ENCODE results near the gene SGTB. TPM values are rescaled to one million over a fixed set of nuclear protein-coding genes. Genes with fewer than 3 reads are reported as not detected.

SGTB gene
- total and polyA plus RNA-seq, 4 donors, result 13.1 to 42.7 (median 25.3) TPM

DNA sequence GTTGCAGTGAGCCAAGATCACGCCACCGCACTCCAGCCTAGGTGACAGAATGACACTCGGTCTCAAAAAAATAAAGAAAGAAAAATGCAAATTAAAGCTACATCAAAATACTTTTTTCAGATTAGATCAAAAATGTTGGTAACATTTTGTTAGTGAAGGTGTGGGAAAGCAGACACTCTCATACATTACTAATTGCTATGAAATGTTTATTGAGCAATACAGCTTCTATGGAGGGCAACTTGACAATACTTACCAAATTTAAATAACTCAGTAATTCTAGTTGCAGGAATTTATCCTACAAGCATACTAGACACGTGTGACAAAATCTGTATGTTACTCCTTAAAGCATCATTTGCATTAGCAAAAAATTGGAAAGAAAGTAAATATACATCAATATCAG is 101.9 kb downstream of the SGTB start:
- H3K27me3 ChIP-seq (ENCODE audit: control insufficient read depth, insufficient read depth, low read length), result no peaks in the 10 kb centered on the region
- WGBS (ENCODE audit: insufficient coverage), result no CpG with 5 or more reads among the region's 4 CpGs
- no peaks in the 10 kb centered on the region for H3K9me3 ChIP-seq (ENCODE audit: control insufficient read depth, insufficient read depth, low read length)
- no peak overlapping the region for H3K4me3 ChIP-seq (ENCODE audit: low read depth, low read length)
- H3K36me3 ChIP-seq (ENCODE audit: control insufficient read depth, insufficient read depth, low read length), result peaks cover 8% of the 10 kb centered on the region
- no peaks in the 10 kb centered on the region for H3K4me1 ChIP-seq (ENCODE audit: control insufficient read depth, insufficient read depth, low read length)
- no peak for DNase-seq (ENCODE audit: low read depth in 4 of 6, low spot score in 6 of 6)
- no peak overlapping the region for H3K27ac ChIP-seq (ENCODE audit: low read depth, low read length)

Other genes with a start within 250 kb of the SGTB start
- gene ADAMTS6, start 240.2 kb downstream of the SGTB start, total RNA-seq, result 10 to 100 TPM; 20.3 to 22.0 TPM
- 1 to 10 TPM; 5.3 to 6.9 TPM for gene ADAMTS6, start 240.2 kb downstream of the SGTB start, polyA plus RNA-seq (ENCODE audit: insufficient read length in 2 of 2)
- 10 to 100 TPM; 13.8 to 16.0 TPM for gene CENPK, start 158.9 kb downstream of the SGTB start, total RNA-seq
- 10 to 100 TPM; 17.5 to 18.3 TPM for gene CENPK, start 158.9 kb downstream of the SGTB start, polyA plus RNA-seq (ENCODE audit: insufficient read length in 2 of 2)
- 10 to 100 TPM; 48.0 to 66.7 TPM for gene PPWD1, start 158.8 kb downstream of the SGTB start, total RNA-seq
- 10 to 100 TPM; 49.7 to 56.7 TPM for gene PPWD1, start 158.8 kb downstream of the SGTB start, polyA plus RNA-seq (ENCODE audit: insufficient read length in 2 of 2)
- gene TRIM23, start 97.8 kb downstream of the SGTB start, total RNA-seq, result 10 to 100 TPM; 38.3 to 79.5 TPM
- gene TRIM23, start 97.8 kb downstream of the SGTB start, polyA plus RNA-seq (ENCODE audit: insufficient read length in 2 of 2), result 10 to 100 TPM; 29.7 to 42.3 TPM
- gene SHLD3, start 97.1 kb downstream of the SGTB start, total RNA-seq, result 1 to 10 TPM; 4.8 to 6.2 TPM
- gene SHLD3, start 97.1 kb downstream of the SGTB start, polyA plus RNA-seq (ENCODE audit: insufficient read length in 2 of 2), result 1 to 10 TPM; 4.3 to 4.6 TPM
- 10 to 100 TPM; 41.3 to 55.6 TPM for gene TRAPPC13, start 97.1 kb downstream of the SGTB start, total RNA-seq
- 10 to 100 TPM; 33.2 to 33.7 TPM for gene TRAPPC13, start 97.1 kb downstream of the SGTB start, polyA plus RNA-seq (ENCODE audit: insufficient read length in 2 of 2)
- 10 to 100 TPM; 21.7 to 38.6 TPM for gene NLN, start 96 bp upstream of the SGTB start, total RNA-seq
- 10 to 100 TPM; 22.3 to 26.1 TPM for gene NLN, start 96 bp upstream of the SGTB start, polyA plus RNA-seq (ENCODE audit: insufficient read length in 2 of 2)
- gene ERBIN, start 204.5 kb upstream of the SGTB start, total RNA-seq, result 100 to 1,000 TPM in 1 of 2 donors, 10 to 100 TPM in 1; 74.0 to 137 TPM
- 10 to 100 TPM; 47.2 to 58.0 TPM for gene ERBIN, start 204.5 kb upstream of the SGTB start, polyA plus RNA-seq (ENCODE audit: insufficient read length in 2 of 2)

All from spinal cord (tissue), 10 donors.